LNCAP (cell line): Measurements from ENCODE around the gene ADIG.

ENCODE experiments used
- TF ChIP-seq, protein P1 (sequence below): fragments of 450-650 bp; IDR thresholded peaks from 2 replicates; pipeline ENCODE4 v1.5.1; 2017; ENCODE audit warnings: mild to moderate bottlenecking

ADIG gene

DNA sequence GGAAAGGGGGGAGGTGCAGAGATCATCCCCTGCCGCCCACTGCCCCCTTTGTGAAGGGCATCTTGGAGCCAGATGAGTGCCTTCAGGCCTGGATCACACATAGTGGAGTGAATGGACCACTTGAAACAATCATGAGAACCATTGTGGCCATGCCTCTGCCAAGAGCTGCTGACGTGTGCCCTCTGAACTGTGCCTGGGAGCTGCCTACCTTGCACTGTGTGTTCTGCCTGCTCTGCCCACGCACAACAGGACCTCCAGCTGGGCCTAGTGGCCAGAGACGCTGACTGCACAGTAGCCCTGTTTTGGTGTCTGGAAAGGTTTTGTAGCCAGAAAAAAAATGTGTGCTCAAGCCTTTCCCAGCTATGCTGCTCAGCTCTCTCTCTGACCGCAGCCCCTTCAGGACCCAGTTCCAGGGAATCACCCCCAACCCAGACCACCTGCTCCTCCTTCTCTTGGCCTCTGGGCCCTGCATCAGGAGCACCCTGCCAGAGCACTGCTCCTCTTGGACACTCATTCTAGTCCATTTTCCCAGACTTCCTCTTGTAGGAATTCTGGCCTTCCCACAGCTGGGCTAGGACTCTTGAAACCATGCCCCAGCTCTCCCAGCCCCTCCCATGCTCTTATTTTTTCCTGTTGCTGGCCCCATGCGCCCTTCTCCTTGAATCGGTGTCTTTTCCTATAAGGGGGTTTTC is 1.6 kb upstream of the ADIG start:
- TF ChIP-seq, protein P1, sequence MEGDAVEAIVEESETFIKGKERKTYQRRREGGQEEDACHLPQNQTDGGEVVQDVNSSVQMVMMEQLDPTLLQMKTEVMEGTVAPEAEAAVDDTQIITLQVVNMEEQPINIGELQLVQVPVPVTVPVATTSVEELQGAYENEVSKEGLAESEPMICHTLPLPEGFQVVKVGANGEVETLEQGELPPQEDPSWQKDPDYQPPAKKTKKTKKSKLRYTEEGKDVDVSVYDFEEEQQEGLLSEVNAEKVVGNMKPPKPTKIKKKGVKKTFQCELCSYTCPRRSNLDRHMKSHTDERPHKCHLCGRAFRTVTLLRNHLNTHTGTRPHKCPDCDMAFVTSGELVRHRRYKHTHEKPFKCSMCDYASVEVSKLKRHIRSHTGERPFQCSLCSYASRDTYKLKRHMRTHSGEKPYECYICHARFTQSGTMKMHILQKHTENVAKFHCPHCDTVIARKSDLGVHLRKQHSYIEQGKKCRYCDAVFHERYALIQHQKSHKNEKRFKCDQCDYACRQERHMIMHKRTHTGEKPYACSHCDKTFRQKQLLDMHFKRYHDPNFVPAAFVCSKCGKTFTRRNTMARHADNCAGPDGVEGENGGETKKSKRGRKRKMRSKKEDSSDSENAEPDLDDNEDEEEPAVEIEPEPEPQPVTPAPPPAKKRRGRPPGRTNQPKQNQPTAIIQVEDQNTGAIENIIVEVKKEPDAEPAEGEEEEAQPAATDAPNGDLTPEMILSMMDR = no peak

DNA sequence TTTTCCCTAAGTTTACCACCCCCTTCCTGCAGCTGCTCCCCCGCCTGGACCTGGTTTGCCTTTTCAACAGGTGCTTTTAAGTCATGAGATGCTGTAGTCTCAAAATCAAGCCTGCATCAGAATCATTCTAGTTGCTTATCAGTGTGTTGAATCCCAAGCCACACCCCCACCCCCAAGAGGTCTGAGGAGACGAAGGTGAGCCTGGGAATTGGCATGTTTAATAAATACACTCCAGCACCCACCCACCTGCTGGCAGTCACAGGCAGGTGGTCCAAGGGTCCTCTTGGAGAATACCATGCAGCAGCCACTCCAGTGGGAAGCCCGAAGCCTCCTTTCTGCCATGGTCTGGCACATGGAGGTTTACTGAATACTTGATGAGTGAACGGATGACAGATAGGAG is 1.1 kb upstream of the ADIG start:
- TF ChIP-seq, protein P1 = no peak

DNA sequence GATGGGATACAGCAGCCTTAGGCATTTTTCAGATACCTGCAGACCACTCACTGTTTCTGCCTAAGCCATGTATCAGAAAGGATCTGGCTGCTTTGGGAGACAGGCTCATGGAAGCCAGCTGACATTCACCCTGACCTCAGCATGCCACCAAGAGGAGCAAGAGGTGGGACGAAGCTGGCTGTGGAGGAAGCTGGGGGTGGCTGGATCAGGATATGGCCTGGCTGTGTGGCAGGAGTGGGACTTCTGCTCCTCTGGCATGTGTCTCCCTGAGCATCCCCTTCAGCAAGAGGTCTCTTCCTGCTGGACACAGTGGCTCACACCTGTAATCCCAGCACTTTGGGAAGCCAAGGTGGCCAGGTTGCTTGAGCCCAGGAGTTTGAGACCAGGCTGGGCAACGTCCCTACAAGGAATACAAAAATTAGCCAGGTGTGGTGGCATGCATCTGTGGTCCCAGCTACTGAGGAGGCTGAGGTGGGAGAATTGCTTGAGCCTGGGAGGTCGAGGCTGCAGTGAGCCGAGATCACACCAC is 897 bp downstream of the ADIG start:
- TF ChIP-seq, protein P1 = no peak

DNA sequence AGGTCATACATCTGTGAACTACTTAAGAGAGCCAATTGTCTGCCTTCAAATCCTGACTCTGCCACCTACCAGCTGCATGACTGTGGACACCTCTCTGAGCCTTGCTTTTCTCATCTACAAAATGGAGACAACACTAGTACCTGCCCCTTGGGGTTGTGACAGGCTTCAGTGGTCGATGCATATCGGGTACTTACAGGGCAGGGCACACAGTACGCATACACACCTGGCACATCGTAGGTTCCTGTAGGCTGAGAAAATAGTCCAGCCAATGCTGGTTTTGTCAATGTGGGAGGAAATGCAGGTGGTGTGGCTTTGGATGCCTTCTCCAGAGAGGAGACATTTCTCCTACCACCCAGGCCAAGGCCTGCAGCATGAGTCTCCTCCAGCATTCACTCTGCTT is 2.3 kb downstream of the ADIG start:
- TF ChIP-seq, protein P1 = no peak

DNA sequence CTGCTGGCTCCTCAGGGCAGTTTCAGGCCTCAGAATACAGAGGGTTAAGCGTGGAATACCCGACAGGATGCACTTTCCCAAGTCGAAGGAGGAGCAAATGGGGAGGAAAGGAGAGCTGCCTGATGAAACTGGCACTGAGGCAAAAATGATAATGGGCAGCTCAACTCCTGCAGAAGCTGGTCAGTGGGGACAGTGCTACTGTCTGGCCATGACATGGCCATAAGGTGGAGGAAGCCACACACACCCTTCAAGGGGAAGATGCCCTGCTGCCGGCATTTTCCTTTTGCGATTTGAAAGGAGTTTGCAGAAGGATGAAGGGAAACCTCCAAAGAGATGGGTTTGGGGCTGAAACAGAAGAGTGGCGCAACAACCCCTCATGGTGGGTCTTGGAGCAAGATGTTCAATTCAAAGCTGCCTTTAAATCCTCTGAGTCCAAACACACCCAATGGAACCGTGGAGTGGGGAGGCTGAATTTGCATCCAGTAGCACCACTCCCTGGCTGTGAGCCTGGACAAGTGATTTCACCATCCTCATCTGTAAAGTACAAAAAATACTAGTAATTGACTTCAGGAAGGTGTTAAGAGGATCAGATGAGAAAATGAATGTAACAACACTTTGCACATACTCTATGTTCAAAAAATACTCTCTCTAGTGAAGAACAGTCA is 3.2 kb downstream of the ADIG start:
- TF ChIP-seq, protein P1 = no peak

DNA sequence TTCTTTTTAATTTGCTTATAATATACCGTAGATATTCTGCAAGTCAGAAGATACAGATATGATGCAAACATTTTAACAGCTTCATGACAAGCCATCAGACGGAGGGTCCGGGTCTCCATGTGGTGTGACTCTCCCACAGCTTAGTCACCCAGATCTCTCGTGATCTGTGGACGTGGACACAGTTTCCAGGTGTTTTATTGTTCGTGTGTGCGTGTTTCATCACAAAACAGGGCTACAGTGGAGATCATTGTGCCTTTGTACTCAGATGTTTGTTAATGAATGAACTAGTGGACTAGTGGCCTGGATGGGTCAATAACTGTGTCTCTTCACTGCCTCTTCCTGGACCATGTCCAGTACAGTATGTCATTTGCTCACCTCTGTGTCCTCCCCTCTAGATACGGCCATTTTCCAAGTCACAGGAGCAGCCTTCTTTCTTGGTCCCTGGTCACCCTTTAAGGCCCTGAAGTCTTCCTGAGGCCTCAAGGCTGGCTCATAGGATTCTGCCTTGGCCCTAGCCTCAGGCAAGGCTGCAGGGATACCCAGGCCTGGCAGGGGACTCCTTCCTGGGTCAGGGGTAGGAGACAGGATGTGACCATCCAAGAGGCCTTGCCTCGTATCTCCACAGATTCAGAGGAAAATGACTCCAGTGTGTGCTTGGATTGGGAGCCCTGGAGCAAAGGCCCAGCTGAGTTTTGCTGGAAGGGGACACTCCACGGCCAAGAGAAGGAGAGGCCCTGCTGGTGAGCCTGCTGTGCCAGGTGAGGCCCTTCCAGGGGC is 4.6 kb downstream of the ADIG start:
- TF ChIP-seq, protein P1 = no peak

DNA sequence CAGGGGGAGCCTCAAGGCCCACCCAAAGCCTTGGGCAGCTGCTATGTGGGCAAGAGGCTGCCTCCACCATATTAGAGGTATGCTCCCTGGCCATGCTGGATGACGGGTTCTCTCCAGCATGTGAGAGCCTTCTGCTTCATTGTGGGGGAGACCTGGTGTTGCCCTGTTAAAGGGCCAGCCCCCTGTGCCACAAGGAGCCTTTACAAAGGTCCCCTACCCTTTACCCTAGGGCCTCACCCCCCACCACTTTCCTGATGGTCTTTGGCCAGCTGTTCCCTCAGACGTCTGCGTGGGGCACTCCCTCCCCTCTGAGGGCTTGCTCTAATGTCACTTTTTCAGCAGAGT is 5.2 kb downstream of the ADIG start:
- TF ChIP-seq, protein P1 = no peak
